ENCODE measurements around the gene KCNT2. TPM values are rescaled to one million over a fixed set of nuclear protein-coding genes. Genes with fewer than 3 reads are reported as not detected.
"Not testable (repeated sequence)": the region's sequence is repeated elsewhere in the genome, so short reads cannot be mapped to it uniquely, and the experiment has no call there.

KCNT2 gene
- total RNA-seq, 2 experiments from 2014 or later, result not detected

GRCh38 chr1:196302420-196302819 lies 305.8 kb downstream of the KCNT2 start:
- Mint-ChIP-seq H3K27ac (no peak overlapping the region), H3K9me3 (no peaks in the 10 kb centered on the region), H3K4me3 (no peak overlapping the region), H3K36me3 (ENCODE audit: low read depth) (no peaks in the 10 kb centered on the region), H3K4me1 (ENCODE audit: low read depth) (no peaks in the 10 kb centered on the region), H3K27me3 (no peaks in the 10 kb centered on the region)
- CTCF ChIA-PET, result no interaction called here
- ATAC-seq (no peak), DNase-seq (no peak)
- intact Hi-C loops (cut with micrococcal nuclease), result no loop called here
- POLR2A ChIA-PET, result no interaction called here
- TF ChIP-seq CTCF (IDR thresholded peaks at IDR 0.05), result no peak

- intact Hi-C loops (cut with micrococcal nuclease), result no loop called here
- DNase-seq, result no peak
- CTCF ChIA-PET, result no interaction called here
- TF ChIP-seq CTCF (IDR thresholded peaks at IDR 0.05), result no peak
- POLR2A ChIA-PET, result no interaction called here
- Mint-ChIP-seq H3K4me3 (no peak overlapping the region), H3K36me3 (ENCODE audit: low read depth) (no peaks in the 10 kb centered on the region), H3K27ac (no peak overlapping the region), H3K27me3 (no peaks in the 10 kb centered on the region), H3K9me3 (peaks cover 6% of the 10 kb centered on the region), H3K4me1 (ENCODE audit: low read depth) (no peaks in the 10 kb centered on the region)
- ATAC-seq, result no peak
These were observed 312.5 kb downstream of the KCNT2 start for GRCh38 chr1:196295766-196296165.

- Mint-ChIP-seq H3K4me1 (ENCODE audit: low read depth) (no peaks in the 10 kb centered on the region), H3K36me3 (ENCODE audit: low read depth) (no peaks in the 10 kb centered on the region), H3K27me3 (no peaks in the 10 kb centered on the region), H3K27ac (no peak overlapping the region), H3K4me3 (no peak overlapping the region), H3K9me3 (no peaks in the 10 kb centered on the region)
- intact Hi-C loops (cut with micrococcal nuclease), result no loop called here
- no peak for DNase-seq
- POLR2A ChIA-PET, result no interaction called here
- CTCF ChIA-PET, result no interaction called here
- ATAC-seq, result no peak
- no peak for TF ChIP-seq CTCF (IDR thresholded peaks at IDR 0.05)
These were observed 329.4 kb downstream of the KCNT2 start for GRCh38 chr1:196278816-196279215.

GRCh38 chr1:196277860-196278259 lies 330.4 kb downstream of the KCNT2 start:
- DNase-seq, result no peak
- POLR2A ChIA-PET, result no interaction called here
- Mint-ChIP-seq H3K9me3 (no peaks in the 10 kb centered on the region), H3K27me3 (no peaks in the 10 kb centered on the region), H3K27ac (no peak overlapping the region), H3K36me3 (ENCODE audit: low read depth) (no peaks in the 10 kb centered on the region), H3K4me3 (no peak overlapping the region), H3K4me1 (ENCODE audit: low read depth) (no peaks in the 10 kb centered on the region)
- intact Hi-C loops (cut with micrococcal nuclease), result no loop called here
- CTCF ChIA-PET, result no interaction called here
- TF ChIP-seq CTCF (IDR thresholded peaks at IDR 0.05), result no peak
- ATAC-seq, result no peak

GRCh38 chr1:196271212-196271947 lies 336.9 kb downstream of the KCNT2 start:
- H3K9me3 Mint-ChIP-seq, result peaks cover 2% of the 10 kb centered on the region
- no peaks in the 10 kb centered on the region for H3K4me1 Mint-ChIP-seq (ENCODE audit: low read depth)
- CTCF ChIA-PET, result no interaction called here
- POLR2A ChIA-PET, result no interaction called here
- no peaks in the 10 kb centered on the region for H3K36me3 Mint-ChIP-seq (ENCODE audit: low read depth)
- no peaks in the 10 kb centered on the region for H3K27me3 Mint-ChIP-seq
- no peak overlapping the region for H3K4me3 Mint-ChIP-seq
- intact Hi-C loops (cut with micrococcal nuclease), result no loop called here
- ATAC-seq (no peak), DNase-seq (no peak)
- TF ChIP-seq CTCF (IDR thresholded peaks at IDR 0.05), result no peak
- no peak overlapping the region for H3K27ac Mint-ChIP-seq

GRCh38 chr1:196263086-196263485 lies 345.2 kb downstream of the KCNT2 start:
- DNase-seq; intact Hi-C loops (cut with micrococcal nuclease); ATAC-seq; CTCF ChIA-PET; H3K36me3 Mint-ChIP-seq (ENCODE audit: low read depth); H3K4me3 Mint-ChIP-seq; H3K27ac Mint-ChIP-seq; POLR2A ChIA-PET; H3K27me3 Mint-ChIP-seq; H3K4me1 Mint-ChIP-seq (ENCODE audit: low read depth); H3K9me3 Mint-ChIP-seq: not testable (repeated sequence)
